Measurements from ENCODE around the gene FBXO28. TPM values are rescaled to one million over a fixed set of nuclear protein-coding genes. Genes with fewer than 3 reads are reported as not detected.

Gene FBXO28
- total RNA-seq, 1 donor from 2014 or later = 23.2 TPM

DNA sequence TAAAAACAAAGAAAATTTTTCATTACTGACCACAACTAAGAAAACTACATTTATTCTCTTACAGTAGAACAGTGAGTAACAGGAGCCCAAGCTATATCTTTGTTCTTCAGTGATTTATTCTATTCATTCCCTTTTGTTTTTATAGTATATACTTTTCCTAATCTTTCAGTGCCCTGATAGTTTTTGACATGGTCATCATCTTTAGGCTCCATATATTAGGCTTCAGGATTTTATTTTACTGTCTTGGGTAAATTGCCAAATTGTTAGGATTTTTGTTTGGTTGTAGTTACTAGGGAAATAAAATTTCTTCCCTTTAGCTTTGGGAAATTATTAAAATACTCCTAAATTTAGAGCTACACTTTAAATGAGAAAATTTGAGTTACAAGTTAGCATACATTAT lies 10.3 kb downstream of the FBXO28 start:
- no peak overlapping the region for H3K4me3 ChIP-seq (ENCODE audit: low read depth, low read length)
- DNase-seq (ENCODE audit: low read depth) = no peak
- TF ChIP-seq, protein P1, sequence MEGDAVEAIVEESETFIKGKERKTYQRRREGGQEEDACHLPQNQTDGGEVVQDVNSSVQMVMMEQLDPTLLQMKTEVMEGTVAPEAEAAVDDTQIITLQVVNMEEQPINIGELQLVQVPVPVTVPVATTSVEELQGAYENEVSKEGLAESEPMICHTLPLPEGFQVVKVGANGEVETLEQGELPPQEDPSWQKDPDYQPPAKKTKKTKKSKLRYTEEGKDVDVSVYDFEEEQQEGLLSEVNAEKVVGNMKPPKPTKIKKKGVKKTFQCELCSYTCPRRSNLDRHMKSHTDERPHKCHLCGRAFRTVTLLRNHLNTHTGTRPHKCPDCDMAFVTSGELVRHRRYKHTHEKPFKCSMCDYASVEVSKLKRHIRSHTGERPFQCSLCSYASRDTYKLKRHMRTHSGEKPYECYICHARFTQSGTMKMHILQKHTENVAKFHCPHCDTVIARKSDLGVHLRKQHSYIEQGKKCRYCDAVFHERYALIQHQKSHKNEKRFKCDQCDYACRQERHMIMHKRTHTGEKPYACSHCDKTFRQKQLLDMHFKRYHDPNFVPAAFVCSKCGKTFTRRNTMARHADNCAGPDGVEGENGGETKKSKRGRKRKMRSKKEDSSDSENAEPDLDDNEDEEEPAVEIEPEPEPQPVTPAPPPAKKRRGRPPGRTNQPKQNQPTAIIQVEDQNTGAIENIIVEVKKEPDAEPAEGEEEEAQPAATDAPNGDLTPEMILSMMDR (conservative IDR thresholded peaks at IDR 0.05; ENCODE audit: low read depth, low read length) = no peak

DNA sequence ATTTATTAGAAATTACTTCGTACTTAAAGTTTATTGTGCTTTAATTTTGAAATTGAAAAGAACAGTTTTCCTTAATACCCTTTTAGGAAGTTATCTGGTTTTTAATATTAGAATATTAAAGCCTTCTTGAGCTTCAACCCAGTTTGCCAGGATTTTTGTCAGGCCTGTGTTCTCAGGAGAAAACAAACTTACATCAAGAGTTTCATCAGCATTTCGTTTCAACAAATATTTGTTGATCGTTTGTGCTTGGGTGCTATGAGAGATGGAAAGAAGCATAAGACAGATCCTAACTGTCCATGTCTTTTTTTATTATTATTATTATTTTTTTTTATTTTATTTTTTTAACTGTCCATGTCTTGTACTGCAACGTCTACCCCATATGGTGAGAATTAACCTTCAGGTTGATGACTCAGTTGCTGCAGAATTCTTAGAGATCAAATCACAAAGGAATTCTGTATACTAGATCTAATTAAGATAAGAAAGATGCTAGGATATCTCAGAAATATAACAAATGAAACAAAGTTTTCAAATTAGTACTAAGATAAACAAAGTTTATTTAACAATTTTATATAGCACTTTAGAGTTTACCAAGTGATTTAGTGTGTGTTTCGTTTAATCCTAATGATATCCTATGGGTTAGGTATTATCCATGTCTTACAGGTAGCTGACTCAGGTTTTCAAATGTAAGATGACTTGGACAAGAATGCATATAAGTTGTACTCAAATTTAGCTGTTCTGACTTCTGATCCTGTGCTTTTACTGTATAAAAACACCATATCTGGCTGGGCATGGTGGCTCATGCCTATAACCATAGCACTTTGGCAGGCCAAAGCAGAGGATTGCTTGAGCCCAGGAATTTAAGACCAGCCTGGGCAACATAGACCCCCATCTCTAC lies 14.3 kb downstream of the FBXO28 start:
- DNase-seq (ENCODE audit: low read depth) = no peak
- TF ChIP-seq, protein P1 (conservative IDR thresholded peaks at IDR 0.05; ENCODE audit: low read depth, low read length) = no peak
- H3K4me3 ChIP-seq (ENCODE audit: low read depth, low read length) = no peak overlapping the region

DNA sequence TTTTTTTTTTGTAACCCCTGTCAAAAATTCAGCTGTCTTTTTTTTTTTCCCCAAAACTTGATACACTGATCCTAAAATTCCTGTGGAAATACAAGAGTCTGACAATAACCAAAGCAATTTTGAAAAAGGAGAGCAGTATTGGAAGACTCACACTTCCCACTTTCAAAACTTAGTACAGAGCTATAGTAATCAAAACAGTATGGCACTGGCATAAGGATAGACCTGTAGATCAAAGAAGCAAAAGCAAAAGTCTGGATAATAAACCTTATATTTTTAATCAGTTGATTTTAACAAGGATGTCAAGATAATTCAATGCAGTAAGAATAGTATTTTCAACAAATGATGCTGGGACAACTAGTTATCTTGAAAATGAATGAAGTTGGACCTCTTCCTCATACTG lies 17.3 kb downstream of the FBXO28 start:
- TF ChIP-seq, protein P1 (conservative IDR thresholded peaks at IDR 0.05; ENCODE audit: low read depth, low read length) = no peak
- H3K4me3 ChIP-seq (ENCODE audit: low read depth, low read length) = no peak overlapping the region
- no peak for DNase-seq (ENCODE audit: low read depth)

DNA sequence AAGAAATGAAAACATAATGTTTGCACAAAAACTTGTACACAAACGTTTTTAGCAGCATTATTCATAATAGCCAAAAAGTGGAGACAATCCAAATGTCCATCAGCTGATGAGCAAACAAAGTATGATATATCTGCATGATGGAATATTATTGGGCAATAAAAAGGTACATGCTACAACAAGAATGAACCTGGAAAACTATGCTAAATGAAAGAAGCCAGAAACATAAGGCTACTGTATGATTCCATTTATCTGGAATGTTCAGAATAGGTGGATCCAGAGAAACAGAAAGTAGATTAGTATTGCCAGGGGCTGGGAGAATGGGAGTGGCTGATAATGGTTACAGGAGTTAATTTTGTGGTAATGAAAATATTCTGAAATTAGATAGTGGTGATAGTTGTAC lies 19.0 kb downstream of the FBXO28 start:
- TF ChIP-seq, protein P1 (conservative IDR thresholded peaks at IDR 0.05; ENCODE audit: low read depth, low read length) = no peak
- H3K4me3 ChIP-seq (ENCODE audit: low read depth, low read length) = no peak overlapping the region
- DNase-seq (ENCODE audit: low read depth) = no peak

DNA sequence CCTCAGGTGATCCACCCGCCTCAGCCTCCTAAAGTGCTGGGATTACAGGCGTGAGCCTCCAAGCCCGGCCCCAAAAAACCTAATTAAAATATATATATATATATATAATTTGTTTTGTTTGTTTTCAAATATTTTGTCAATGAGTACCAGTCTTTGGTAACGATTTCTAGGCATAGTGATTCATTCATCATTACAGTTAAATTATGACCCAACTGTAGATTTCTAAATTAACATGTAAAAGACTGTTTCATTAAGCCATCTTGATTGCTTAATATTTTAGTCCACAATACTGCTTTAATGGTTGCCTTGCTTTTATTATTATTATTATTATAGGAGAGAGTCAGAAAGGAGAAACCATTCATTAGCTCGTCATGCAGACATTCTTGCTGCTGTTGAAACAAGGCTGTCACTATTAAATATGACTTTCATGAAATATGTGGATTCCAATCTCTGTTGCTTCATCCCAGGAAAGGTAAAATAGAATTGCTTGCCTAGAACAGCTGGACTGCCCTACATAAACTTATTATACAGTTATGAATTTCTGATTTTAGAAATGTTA lies 19.9 kb downstream of the FBXO28 start:
- TF ChIP-seq, protein P1 (conservative IDR thresholded peaks at IDR 0.05; ENCODE audit: low read depth, low read length) = no peak
- no peak overlapping the region for H3K4me3 ChIP-seq (ENCODE audit: low read depth, low read length)
- no peak for DNase-seq (ENCODE audit: low read depth)

DNA sequence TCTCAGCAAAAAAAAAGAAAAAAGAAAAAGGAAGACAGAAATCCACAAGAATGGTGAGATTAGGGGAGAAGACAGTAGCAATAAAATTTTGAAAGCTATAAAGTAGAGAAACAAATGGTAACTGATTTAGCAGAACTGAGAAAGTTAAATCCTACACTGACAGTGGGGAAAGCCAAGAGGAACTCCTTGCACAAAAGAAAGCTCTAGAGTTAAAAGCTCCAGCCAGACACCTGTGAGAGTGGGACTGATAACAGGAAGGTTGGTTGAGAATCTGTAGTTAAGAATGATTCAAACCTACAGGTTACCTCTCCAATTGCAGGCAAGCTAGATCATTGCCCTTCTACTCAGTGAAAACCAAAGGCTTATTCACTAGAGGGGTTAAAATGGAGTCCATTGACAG lies 23.6 kb downstream of the FBXO28 start:
- H3K4me3 ChIP-seq (ENCODE audit: low read depth, low read length) = no peak overlapping the region
- no peak for DNase-seq (ENCODE audit: low read depth)
- TF ChIP-seq, protein P1 (conservative IDR thresholded peaks at IDR 0.05; ENCODE audit: low read depth, low read length) = no peak

All from epithelial cell of proximal tubule (primary cell).